Loucy (cell line): ENCODE results near the gene TBX10.

Experiments
- EZH2phosphoT487 ChIP-seq: fragments of 200-600 bp; IDR thresholded peaks from 2 replicates; pipeline ENCODE4 v1.6.1; 2018; ENCODE audit warnings: antibody characterized with exemption, mild to moderate bottlenecking, moderate library complexity, borderline replicate concordance
- TF ChIP-seq, protein P1 (sequence below): fragments of 200-600 bp; sonication (generic); conservative IDR thresholded peaks from 2 replicates; pipeline ENCODE4 v1.5.1; 2014; ENCODE audit warnings: mild to moderate bottlenecking, antibody characterized with exemption, low read length

DNA sequence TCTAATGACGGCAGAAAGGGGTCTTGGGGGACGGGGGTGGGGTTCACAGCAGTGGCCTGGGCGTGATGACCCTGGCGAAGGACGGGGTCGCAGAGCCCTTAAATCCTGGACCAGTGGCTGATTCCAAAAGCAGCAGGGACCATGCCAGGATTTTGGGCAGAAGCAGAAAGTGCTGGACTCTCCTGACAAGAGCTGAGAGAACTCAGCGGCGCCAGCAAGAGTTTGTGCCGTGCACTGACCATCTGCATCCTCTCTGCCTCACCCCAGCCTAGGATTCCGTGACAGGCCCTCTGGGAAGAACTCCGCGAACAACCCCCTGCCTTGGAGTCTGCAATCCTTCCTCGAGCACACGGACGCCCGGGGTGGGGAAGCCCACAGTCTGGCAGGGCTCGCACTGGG lies 33.5 kb downstream of the TBX10 start:
- TF ChIP-seq, protein P1, sequence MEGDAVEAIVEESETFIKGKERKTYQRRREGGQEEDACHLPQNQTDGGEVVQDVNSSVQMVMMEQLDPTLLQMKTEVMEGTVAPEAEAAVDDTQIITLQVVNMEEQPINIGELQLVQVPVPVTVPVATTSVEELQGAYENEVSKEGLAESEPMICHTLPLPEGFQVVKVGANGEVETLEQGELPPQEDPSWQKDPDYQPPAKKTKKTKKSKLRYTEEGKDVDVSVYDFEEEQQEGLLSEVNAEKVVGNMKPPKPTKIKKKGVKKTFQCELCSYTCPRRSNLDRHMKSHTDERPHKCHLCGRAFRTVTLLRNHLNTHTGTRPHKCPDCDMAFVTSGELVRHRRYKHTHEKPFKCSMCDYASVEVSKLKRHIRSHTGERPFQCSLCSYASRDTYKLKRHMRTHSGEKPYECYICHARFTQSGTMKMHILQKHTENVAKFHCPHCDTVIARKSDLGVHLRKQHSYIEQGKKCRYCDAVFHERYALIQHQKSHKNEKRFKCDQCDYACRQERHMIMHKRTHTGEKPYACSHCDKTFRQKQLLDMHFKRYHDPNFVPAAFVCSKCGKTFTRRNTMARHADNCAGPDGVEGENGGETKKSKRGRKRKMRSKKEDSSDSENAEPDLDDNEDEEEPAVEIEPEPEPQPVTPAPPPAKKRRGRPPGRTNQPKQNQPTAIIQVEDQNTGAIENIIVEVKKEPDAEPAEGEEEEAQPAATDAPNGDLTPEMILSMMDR, result no peak; the same call in 1 of the 2 replicates
- no peak for TF ChIP-seq EZH2phosphoT487
